HCT116 (cell line): ENCODE results near the gene CX3CR1.

Experiments used
- CTCF ChIP-seq, 3 experiments: fragments of 200-600 bp in 1 of 3; sonication (generic) in 1 of 3; IDR thresholded peaks in 2 of 3; conservative IDR thresholded peaks in 1 of 3; 2 replicates each; pipeline ENCODE4 v1.5.1; 2012 to 2017; ENCODE audit warnings: low read depth in 2 of 3, low read length in 2 of 3, antibody characterized with exemption in 1 of 3, borderline replicate concordance in 1 of 3, control low read depth in 1 of 3, mild to moderate bottlenecking in 1 of 3, mixed read lengths in 1 of 3, mixed run types in 1 of 3, moderate library complexity in 1 of 3; ENCODE audit not compliant: insufficient read depth in 1 of 3
- MAX ChIP-seq: IDR thresholded peaks from 2 replicates; pipeline ENCODE4 v1.6.1; 2012

GRCh38 chr3:39261726-39262125, 18.1 kb downstream of the CX3CR1 start:
- TF ChIP-seq MAX: no peak
- no peak for TF ChIP-seq CTCF (IDR thresholded peaks at IDR 0.05 in 2 of 3, conservative IDR thresholded peaks at IDR 0.05 in 1 of 3; ENCODE audit: borderline replicate concordance in 1 of 3, insufficient read depth in 1 of 3, low read depth in 2 of 3, low read length in 2 of 3)
